ENCODE data around the gene USHBP1. TPM values are rescaled to one million over a fixed set of nuclear protein-coding genes. Genes with fewer than 3 reads are reported as not detected.
A peak's percentile ranks its signal among the peaks of the same experiment; 100 is the strongest.

USHBP1 gene
- total RNA-seq, 1 donor from 2014 or later: 0.28 TPM

DNA sequence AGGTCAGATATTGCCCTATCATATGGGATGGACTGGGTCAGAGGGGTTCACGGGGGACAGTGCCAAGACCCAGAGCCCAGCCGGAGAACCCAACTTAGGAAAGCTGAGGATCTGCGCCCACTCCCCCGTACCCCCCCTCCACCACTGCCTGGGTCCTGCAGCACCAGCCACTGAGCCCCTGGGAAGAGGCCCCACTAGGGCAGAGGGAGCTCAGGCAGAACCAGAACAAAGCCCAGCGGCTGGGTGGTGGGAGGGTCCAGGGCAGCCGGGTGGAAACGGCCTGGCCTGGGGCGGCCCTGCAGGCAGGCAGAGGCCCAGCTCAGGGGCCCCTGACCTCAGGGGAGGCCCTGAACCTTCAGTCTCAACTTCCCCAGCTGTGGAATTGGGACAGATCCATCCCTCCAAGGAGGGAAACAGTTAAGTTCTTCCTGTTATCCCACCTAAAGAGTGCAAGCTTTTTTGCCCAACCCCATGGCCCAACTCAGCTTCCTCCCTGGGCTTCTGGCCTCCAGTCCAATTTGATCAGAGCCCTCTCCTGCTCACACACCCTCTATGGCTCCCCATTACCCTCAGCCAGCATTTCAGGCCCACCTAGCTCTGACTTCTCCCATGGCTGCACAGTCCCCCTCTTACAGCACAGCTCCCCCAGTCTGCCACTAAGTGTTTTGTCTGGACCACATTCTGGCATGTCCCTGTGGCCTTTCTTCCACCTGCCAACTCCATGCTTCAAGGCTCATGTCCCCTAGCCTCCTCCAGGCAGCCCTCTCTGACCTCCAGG, 21.9 kb downstream of the USHBP1 start:
- Mint-ChIP-seq H3K27me3 (ENCODE audit: insufficient read depth, low read depth) (peaks cover 10% of the 10 kb centered on the region), H3K27ac (peak overlapping the region; percentile 46), H3K9me3 (peaks cover 2% of the 10 kb centered on the region), H3K4me1 (peaks cover 45% of the 10 kb centered on the region), H3K4me3 (peak overlapping the region; percentile 96), H3K36me3 (peaks cover 5% of the 10 kb centered on the region)
- Histone ChIP-seq H3K36me3 (no peaks in the 10 kb centered on the region), H4K20me1 (ENCODE audit: low read depth) (peaks cover 49% of the 10 kb centered on the region), H3F3A (ENCODE audit: low read depth) (peaks cover 38% of the 10 kb centered on the region), H3K9me3 (ENCODE audit: low read depth) (no peaks in the 10 kb centered on the region), H3K4me3 (no peak overlapping the region), H2AFZ (replicated peaks) (no peak overlapping the region), H3K27me3 (no peaks in the 10 kb centered on the region), H3K9ac (no peak overlapping the region), H3K4me1 (peaks cover 17% of the 10 kb centered on the region), H3K4me2 (peak overlapping the region; percentile 91), H3K79me2 (ENCODE audit: low read depth) (peaks cover 49% of the 10 kb centered on the region), H3K27ac (no peak overlapping the region)
- DNase-seq (ENCODE audit: low spot score): no peak
- TF ChIP-seq EZH2 (IDR thresholded peaks at IDR 0.05) (no peak), EZH2phosphoT487 (IDR thresholded peaks at IDR 0.05) (no peak)
- TF ChIP-seq, protein P1, sequence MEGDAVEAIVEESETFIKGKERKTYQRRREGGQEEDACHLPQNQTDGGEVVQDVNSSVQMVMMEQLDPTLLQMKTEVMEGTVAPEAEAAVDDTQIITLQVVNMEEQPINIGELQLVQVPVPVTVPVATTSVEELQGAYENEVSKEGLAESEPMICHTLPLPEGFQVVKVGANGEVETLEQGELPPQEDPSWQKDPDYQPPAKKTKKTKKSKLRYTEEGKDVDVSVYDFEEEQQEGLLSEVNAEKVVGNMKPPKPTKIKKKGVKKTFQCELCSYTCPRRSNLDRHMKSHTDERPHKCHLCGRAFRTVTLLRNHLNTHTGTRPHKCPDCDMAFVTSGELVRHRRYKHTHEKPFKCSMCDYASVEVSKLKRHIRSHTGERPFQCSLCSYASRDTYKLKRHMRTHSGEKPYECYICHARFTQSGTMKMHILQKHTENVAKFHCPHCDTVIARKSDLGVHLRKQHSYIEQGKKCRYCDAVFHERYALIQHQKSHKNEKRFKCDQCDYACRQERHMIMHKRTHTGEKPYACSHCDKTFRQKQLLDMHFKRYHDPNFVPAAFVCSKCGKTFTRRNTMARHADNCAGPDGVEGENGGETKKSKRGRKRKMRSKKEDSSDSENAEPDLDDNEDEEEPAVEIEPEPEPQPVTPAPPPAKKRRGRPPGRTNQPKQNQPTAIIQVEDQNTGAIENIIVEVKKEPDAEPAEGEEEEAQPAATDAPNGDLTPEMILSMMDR (IDR thresholded peaks at IDR 0.05): no peak

GRCh38 chr19:17240826-17241399, 23.6 kb downstream of the USHBP1 start:
- peaks cover 38% of the 10 kb centered on the region for H3F3A ChIP-seq (ENCODE audit: low read depth)
- H3K4me3 ChIP-seq: no peak overlapping the region
- H3K9ac ChIP-seq: no peak overlapping the region
- DNase-seq (ENCODE audit: low spot score): no peak
- Mint-ChIP-seq H3K36me3 (peaks cover 5% of the 10 kb centered on the region), H3K4me1 (peaks cover 38% of the 10 kb centered on the region), H3K27me3 (ENCODE audit: insufficient read depth, low read depth) (peaks cover 9% of the 10 kb centered on the region), H3K4me3 (peak overlapping the region; percentile 70), H3K9me3 (no peaks in the 10 kb centered on the region), H3K27ac (peak overlapping the region; percentile 57)
- H3K4me2 ChIP-seq: no peak overlapping the region
- no peak overlapping the region for H3K27ac ChIP-seq
- no peaks in the 10 kb centered on the region for H3K9me3 ChIP-seq (ENCODE audit: low read depth)
- peaks cover 12% of the 10 kb centered on the region for H3K4me1 ChIP-seq
- peaks cover 55% of the 10 kb centered on the region for H3K79me2 ChIP-seq (ENCODE audit: low read depth)
- H3K36me3 ChIP-seq: no peaks in the 10 kb centered on the region
- no peak overlapping the region for H2AFZ ChIP-seq (replicated peaks)
- H4K20me1 ChIP-seq (ENCODE audit: low read depth): peaks cover 49% of the 10 kb centered on the region
- TF ChIP-seq EZH2 (IDR thresholded peaks at IDR 0.05) (no peak), EZH2phosphoT487 (IDR thresholded peaks at IDR 0.05) (no peak)
- TF ChIP-seq, protein P1 (IDR thresholded peaks at IDR 0.05): no peak
- H3K27me3 ChIP-seq: no peaks in the 10 kb centered on the region

DNA sequence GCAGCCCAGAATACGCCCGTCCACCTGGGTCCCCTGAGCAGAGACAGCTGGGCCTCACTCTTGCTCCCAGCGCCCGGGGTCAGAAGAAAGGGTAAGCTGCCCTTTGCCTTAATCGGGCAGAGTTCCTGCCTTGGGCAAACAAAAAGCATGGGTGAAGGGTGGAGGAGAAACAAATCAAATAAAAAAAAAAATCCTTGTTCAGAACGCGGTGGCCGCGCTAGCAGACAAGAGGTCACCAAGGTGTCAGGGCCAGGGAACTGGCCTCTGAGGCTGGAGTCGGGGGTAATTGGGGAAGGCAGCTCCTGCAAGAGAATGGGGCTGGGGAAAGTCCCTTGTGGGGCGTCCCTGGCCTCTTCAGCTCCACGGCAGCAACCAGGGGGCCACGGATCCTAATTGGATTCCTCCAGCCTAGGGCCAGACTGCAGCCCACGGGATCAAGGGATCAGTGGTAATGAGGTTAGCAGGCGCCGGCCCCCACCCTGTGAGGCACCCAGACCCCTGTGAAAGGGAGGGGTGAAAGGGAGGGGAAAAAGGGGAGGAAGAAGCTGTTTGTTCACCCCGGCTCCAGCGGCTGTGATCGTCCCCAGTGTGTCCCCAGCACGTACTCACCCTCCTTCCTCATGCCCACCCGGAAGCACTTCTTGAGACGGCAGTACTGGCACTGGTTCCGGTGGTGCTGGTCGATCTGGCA, 24.3 kb downstream of the USHBP1 start:
- no peak overlapping the region for H3K27ac ChIP-seq
- H3K27me3 ChIP-seq: no peaks in the 10 kb centered on the region
- no peak overlapping the region for H2AFZ ChIP-seq (replicated peaks)
- no peaks in the 10 kb centered on the region for H3K9me3 Mint-ChIP-seq
- H3K27ac Mint-ChIP-seq: peak overlapping the region; percentile 57
- no peak overlapping the region for H3K9ac ChIP-seq
- peak overlapping the region; percentile 70 for H3K4me3 Mint-ChIP-seq
- no peaks in the 10 kb centered on the region for H3K9me3 ChIP-seq (ENCODE audit: low read depth)
- H3K4me1 Mint-ChIP-seq: peaks cover 38% of the 10 kb centered on the region
- peaks cover 12% of the 10 kb centered on the region for H3K4me1 ChIP-seq
- peaks cover 52% of the 10 kb centered on the region for H4K20me1 ChIP-seq (ENCODE audit: low read depth)
- H3F3A ChIP-seq (ENCODE audit: low read depth): peaks cover 44% of the 10 kb centered on the region
- no peaks in the 10 kb centered on the region for H3K36me3 ChIP-seq
- peaks cover 56% of the 10 kb centered on the region for H3K79me2 ChIP-seq (ENCODE audit: low read depth)
- H3K4me3 ChIP-seq: no peak overlapping the region
- H3K27me3 Mint-ChIP-seq (ENCODE audit: insufficient read depth, low read depth): peaks cover 9% of the 10 kb centered on the region
- peaks cover 5% of the 10 kb centered on the region for H3K36me3 Mint-ChIP-seq
- no peak overlapping the region for H3K4me2 ChIP-seq
- no peak for DNase-seq (ENCODE audit: low spot score)
- TF ChIP-seq EZH2 (IDR thresholded peaks at IDR 0.05) (no peak), EZH2phosphoT487 (IDR thresholded peaks at IDR 0.05) (no peak)
- TF ChIP-seq, protein P1 (IDR thresholded peaks at IDR 0.05): no peak
